ENCODE results near the gene MAP4K3. TPM values are rescaled to one million over a fixed set of nuclear protein-coding genes. Genes with fewer than 3 reads are reported as not detected.

The MAP4K3 gene
- total RNA-seq, 4 donors from 2014 or later, result 60.6 to 86.6 (median 75.6) TPM

DNA sequence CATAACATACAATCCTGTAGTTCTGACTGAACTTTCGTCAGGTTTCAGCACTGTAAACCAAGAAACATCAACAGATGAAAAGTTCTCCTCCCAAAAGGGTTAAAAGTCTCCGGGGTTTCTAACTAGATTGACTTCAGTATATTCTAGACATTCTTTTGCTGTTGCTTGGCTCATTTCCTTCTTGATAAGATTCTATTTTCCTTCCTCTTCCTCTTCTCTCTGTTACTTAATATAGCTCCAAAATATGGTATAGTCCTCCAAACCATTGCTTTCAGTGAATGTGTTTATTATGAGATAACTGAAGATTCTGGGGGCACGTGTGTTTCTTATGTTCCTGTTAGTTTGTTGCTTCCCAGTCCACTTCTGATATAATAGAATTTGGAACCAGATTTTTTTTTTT, 46.4 kb upstream of the MAP4K3 start:
- Histone ChIP-seq H3K4me3 (replicated peaks in 1 of 3) (no peak overlapping the region), H3K9me3 (no peaks in the 10 kb centered on the region), H3K27ac (no peak overlapping the region), H3K27me3 (no peaks in the 10 kb centered on the region), H3K36me3 (no peaks in the 10 kb centered on the region), H3K4me1 (no peaks in the 10 kb centered on the region)
- intact Hi-C loops (cut with DNase I), result no loop called here
- 47 to 58% methylated on average over 3 of the region's 3 CpGs for WGBS, 2 donors
- TF ChIP-seq POLR2A (IDR thresholded peaks at IDR 0.05) (no peak), CTCF (IDR thresholded peaks at IDR 0.05) (no peak)
- DNase-seq, result no peak

DNA sequence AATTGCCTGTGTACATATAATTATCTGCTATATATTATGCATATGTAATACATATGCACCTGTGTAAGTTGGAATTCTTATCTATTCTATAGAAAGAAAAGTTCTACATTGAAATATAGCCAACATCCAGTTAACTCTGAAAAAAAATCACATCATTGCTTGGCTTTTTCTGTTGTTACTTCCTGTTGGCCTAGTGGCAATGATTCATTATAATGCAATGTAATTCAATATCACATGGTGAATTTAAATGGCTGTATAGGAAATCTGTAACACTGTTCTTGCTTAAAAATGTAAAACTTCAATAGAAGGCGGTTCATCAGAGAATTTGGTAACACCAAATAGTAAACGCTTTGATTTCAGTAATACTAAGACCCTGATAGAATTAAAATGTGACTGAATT, 44.5 kb upstream of the MAP4K3 start:
- no peak overlapping the region for H3K27ac ChIP-seq
- no peak for TF ChIP-seq CTCF (IDR thresholded peaks at IDR 0.05)
- no peak for TF ChIP-seq POLR2A (IDR thresholded peaks at IDR 0.05)
- intact Hi-C loops (cut with DNase I), result no loop called here
- no peaks in the 10 kb centered on the region for H3K36me3 ChIP-seq
- 91 to 93% methylated on average over 2 of the region's 2 CpGs for WGBS, 2 donors
- no peak for DNase-seq
- H3K27me3 ChIP-seq, result no peaks in the 10 kb centered on the region
- H3K9me3 ChIP-seq, result no peaks in the 10 kb centered on the region
- H3K4me3 ChIP-seq (replicated peaks in 1 of 3), result no peak overlapping the region
- H3K4me1 ChIP-seq, result no peaks in the 10 kb centered on the region

- no peak for DNase-seq
- intact Hi-C loops (cut with DNase I), result no loop called here
- 93 to 95% methylated on average over 5 of the region's 5 CpGs for WGBS, 2 donors
Measured at GRCh38 chr2:39479696-39480095, 42.6 kb upstream of the MAP4K3 start.

GRCh38 chr2:39479053-39479670, 42.1 kb upstream of the MAP4K3 start:
- intact Hi-C loops (cut with DNase I), result no loop called here
- no peaks in the 10 kb centered on the region for H3K9me3 ChIP-seq
- no peak for DNase-seq
- no peaks in the 10 kb centered on the region for H3K4me1 ChIP-seq
- TF ChIP-seq CTCF (IDR thresholded peaks at IDR 0.05) (no peak), POLR2A (IDR thresholded peaks at IDR 0.05) (no peak)
- H3K36me3 ChIP-seq, result no peaks in the 10 kb centered on the region
- H3K27me3 ChIP-seq, result no peaks in the 10 kb centered on the region
- no peak overlapping the region for H3K27ac ChIP-seq
- H3K4me3 ChIP-seq (replicated peaks in 1 of 3), result no peak overlapping the region

More at GRCh38 chr2:39479696-39480095, 42.6 kb upstream of the MAP4K3 start:
- no peaks in the 10 kb centered on the region for H3K36me3 ChIP-seq
- H3K4me1 ChIP-seq, result no peaks in the 10 kb centered on the region
- no peak overlapping the region for H3K4me3 ChIP-seq (replicated peaks in 1 of 3)
- TF ChIP-seq POLR2A (IDR thresholded peaks at IDR 0.05) (no peak), CTCF (IDR thresholded peaks at IDR 0.05) (no peak)
- H3K27me3 ChIP-seq, result no peaks in the 10 kb centered on the region
- no peaks in the 10 kb centered on the region for H3K9me3 ChIP-seq
- no peak overlapping the region for H3K27ac ChIP-seq

- no peak overlapping the region for H3K27ac ChIP-seq
- H3K9me3 ChIP-seq, result no peaks in the 10 kb centered on the region
- no peaks in the 10 kb centered on the region for H3K4me1 ChIP-seq
- no peak overlapping the region for H3K4me3 ChIP-seq (replicated peaks in 1 of 3)
- H3K27me3 ChIP-seq, result no peaks in the 10 kb centered on the region
- WGBS, 2 donors, result 88 to 89% methylated on average over 4 of the region's 4 CpGs
- intact Hi-C loops (cut with DNase I), result no loop called here
- H3K36me3 ChIP-seq, result no peaks in the 10 kb centered on the region
- DNase-seq, result no peak
- no peak for TF ChIP-seq POLR2A (IDR thresholded peaks at IDR 0.05)
Measured at GRCh38 chr2:39476524-39476923, 39.4 kb upstream of the MAP4K3 start.

Measured in thyroid gland (tissue), 4 donors.